HG02973 (cell line): ENCODE results near the gene PER1.
A peak's percentile ranks its signal among the peaks of the same experiment; 100 is the strongest.
"Not testable (repeated sequence)": the region's sequence is repeated elsewhere in the genome, so short reads cannot be mapped to it uniquely, and the experiment has no call there.

ENCODE experiments used
- ATAC-seq: cut with Tn5 transposase; IDR thresholded peaks from one replicate; pipeline ENCODE4 v1.9.1; 2021; ENCODE audit warnings: moderate library complexity; ENCODE audit not compliant: unreplicated experiment

The PER1 gene

GRCh38 chr17:8152112-8152775, at the start of gene PER1:
Gene PER1, minus strand, starts transcription at chr17:8152404. Its CDS starts 1,698 bp downstream, at chr17:8150706.
- no peak for ATAC-seq

- peak; percentile 27 for ATAC-seq
Measured at GRCh38 chr17:8192070-8192815, 40.0 kb upstream of the PER1 start.

GRCh38 chr17:8190506-8190905, 38.3 kb upstream of the PER1 start:
- ATAC-seq = no peak

- peak; percentile 38 for ATAC-seq
Measured at GRCh38 chr17:8189711-8190477, 37.7 kb upstream of the PER1 start, which contains the start of gene BORCS6. Gene BORCS6, minus strand, starts transcription at chr17:8190180. Its CDS starts 40 bp downstream, at chr17:8190140.

- ATAC-seq = no peak
Measured at GRCh38 chr17:8189041-8189710, 37.0 kb upstream of the PER1 start.

GRCh38 chr17:8188263-8188839, 36.1 kb upstream of the PER1 start:
- ATAC-seq = no peak

GRCh38 chr17:8187517-8188262, 35.5 kb upstream of the PER1 start:
- ATAC-seq = peak; percentile 20

- ATAC-seq = peak; percentile 32
Measured at GRCh38 chr17:8186787-8187516, 34.7 kb upstream of the PER1 start.

GRCh38 chr17:8186446-8186786, 34.2 kb upstream of the PER1 start:
- no peak for ATAC-seq

GRCh38 chr17:8185582-8186445, 33.6 kb upstream of the PER1 start:
- peak; percentile 17 for ATAC-seq

- no peak for ATAC-seq
Measured at GRCh38 chr17:8176998-8177731, 25.0 kb upstream of the PER1 start.

GRCh38 chr17:8176197-8176940, 24.2 kb upstream of the PER1 start, which contains the start of gene TMEM107:
Gene TMEM107, minus strand, starts transcription at chr17:8176380. Its CDS starts 94 bp downstream, at chr17:8176286.
- peak; percentile 45 for ATAC-seq

GRCh38 chr17:8175795-8176196, 23.6 kb upstream of the PER1 start:
- ATAC-seq = peak; percentile 4

GRCh38 chr17:8173871-8174322, 21.7 kb upstream of the PER1 start:
- ATAC-seq = no peak

- ATAC-seq = peak; percentile 61
Measured at GRCh38 chr17:8173056-8173870, 21.1 kb upstream of the PER1 start.

- not testable (repeated sequence) for ATAC-seq
Measured at GRCh38 chr17:8170186-8170585, 18.0 kb upstream of the PER1 start.
